Measurements from ENCODE around the gene SEC23A. TPM values are rescaled to one million over a fixed set of nuclear protein-coding genes. Genes with fewer than 3 reads are reported as not detected.
A peak's percentile ranks its signal among the peaks of the same experiment; 100 is the strongest.

SEC23A gene
- total and polyA plus RNA-seq, 2 of the 13 experiments (the other 11 are each of a cell fraction or from before 2014, with no cell fraction given) = 403 to 887 TPM

GRCh38 chr14:39109893-39110715 lies 7.1 kb upstream of the SEC23A start (continued):
- TF ChIP-seq, protein P1, sequence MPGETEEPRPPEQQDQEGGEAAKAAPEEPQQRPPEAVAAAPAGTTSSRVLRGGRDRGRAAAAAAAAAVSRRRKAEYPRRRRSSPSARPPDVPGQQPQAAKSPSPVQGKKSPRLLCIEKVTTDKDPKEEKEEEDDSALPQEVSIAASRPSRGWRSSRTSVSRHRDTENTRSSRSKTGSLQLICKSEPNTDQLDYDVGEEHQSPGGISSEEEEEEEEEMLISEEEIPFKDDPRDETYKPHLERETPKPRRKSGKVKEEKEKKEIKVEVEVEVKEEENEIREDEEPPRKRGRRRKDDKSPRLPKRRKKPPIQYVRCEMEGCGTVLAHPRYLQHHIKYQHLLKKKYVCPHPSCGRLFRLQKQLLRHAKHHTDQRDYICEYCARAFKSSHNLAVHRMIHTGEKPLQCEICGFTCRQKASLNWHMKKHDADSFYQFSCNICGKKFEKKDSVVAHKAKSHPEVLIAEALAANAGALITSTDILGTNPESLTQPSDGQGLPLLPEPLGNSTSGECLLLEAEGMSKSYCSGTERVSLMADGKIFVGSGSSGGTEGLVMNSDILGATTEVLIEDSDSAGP (CRISPR knock-in tag; IDR thresholded peaks at IDR 0.05; ENCODE audit: borderline replicate concordance) = no peak
- TF ChIP-seq WIZ (CRISPR knock-in tag; IDR thresholded peaks at IDR 0.05) = no peak

DNA sequence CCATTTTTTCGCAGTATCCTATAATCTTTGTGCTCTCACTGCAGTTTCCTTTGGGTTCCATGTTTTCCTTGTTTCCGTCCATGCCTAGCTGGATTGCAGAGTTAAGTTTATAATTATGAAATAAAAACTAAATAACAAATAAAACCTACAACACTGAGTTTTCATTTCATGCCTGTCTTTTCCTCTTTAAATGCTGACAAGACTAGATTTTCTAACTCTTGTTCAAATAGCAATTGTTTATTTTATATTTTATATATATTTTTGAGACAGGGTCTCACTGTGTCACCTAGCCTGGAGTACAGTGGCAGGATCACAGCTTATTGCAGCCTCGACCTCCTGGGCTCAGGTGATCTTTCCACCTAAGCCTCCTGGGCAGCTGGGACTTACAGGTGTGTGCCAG lies 5.8 kb upstream of the SEC23A start:
- Histone ChIP-seq H3K9ac (ENCODE audit: insufficient read depth, low read depth, low read length) (no peak overlapping the region), H3K4me3 (replicated peaks in 1 of 3; ENCODE audit: insufficient read depth in 1 of 3, low read depth in 2 of 3, low read length in 3 of 3) (no peak overlapping the region), H4K20me1 (ENCODE audit: insufficient read depth, low read length) (no peaks in the 10 kb centered on the region), H3K4me1 (ENCODE audit: insufficient read depth, low read length) (peaks cover 42% of the 10 kb centered on the region), H3K27me3 (ENCODE audit: control insufficient read depth in 1 of 2, insufficient read depth in 2 of 2, low read length in 2 of 2) (no peaks in the 10 kb centered on the region; a peak in 1 of 5 replicates), H3K4me2 (ENCODE audit: low read depth, low read length) (no peak overlapping the region), H3K9me3 (ENCODE audit: low read length) (no peaks in the 10 kb centered on the region), H3K79me2 (ENCODE audit: insufficient read depth, low read length) (peaks cover under 1% of the 10 kb centered on the region), H2AFZ (ENCODE audit: low read length) (no peak overlapping the region), H3K36me3 (replicated peaks in 1 of 2; ENCODE audit: control insufficient read depth in 1 of 2, insufficient read depth in 2 of 2, low read length in 2 of 2) (no peaks in the 10 kb centered on the region), H3K27ac (ENCODE audit: extremely low read length, insufficient read depth, low read length) (no peak overlapping the region)
- FAIRE-seq = no peak
- ATAC-seq = no peak
- BruUV-seq (replicated peaks) = no TSS peak
- WGBS (ENCODE audit: low lambda C conversion rate) = 73% methylated on average over 3 of the region's 3 CpGs
- ChIA-PET POLR2A (interaction anchor here (3.4 kb wide), 1 partner anchor 61 kb away, joined by 25 read pairs; the partner anchor contains the start of gene TRAPPC6B), CTCF (ENCODE audit: low intra/inter-chr PET ratio, low total read pairs) (no interaction called here)
- TF ChIP-seq MAFF (IDR thresholded peaks at IDR 0.05; ENCODE audit: low read depth, low read length) = peak; percentile 76
- no peak for TF ChIP-seq ZFY (CRISPR knock-in tag; IDR thresholded peaks at IDR 0.05)
- TF ChIP-seq, protein P2, sequence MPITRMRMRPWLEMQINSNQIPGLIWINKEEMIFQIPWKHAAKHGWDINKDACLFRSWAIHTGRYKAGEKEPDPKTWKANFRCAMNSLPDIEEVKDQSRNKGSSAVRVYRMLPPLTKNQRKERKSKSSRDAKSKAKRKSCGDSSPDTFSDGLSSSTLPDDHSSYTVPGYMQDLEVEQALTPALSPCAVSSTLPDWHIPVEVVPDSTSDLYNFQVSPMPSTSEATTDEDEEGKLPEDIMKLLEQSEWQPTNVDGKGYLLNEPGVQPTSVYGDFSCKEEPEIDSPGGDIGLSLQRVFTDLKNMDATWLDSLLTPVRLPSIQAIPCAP (CRISPR knock-in tag; IDR thresholded peaks at IDR 0.05; ENCODE audit: low read depth) = no peak
- TF ChIP-seq AGO2 (optimal IDR thresholded peaks at IDR 0.05; ENCODE audit: low read depth, low read length) = no peak
- no peak for TF ChIP-seq YY1 (IDR thresholded peaks at IDR 0.05; ENCODE audit: insufficient read depth, insufficient replicate concordance, low read depth, low read length)
- 0 out of 2 replicates have a peak, but pooled peaks have one; percentile 10 for TF ChIP-seq ZNF354B (CRISPR knock-in tag; IDR thresholded peaks at IDR 0.05)
- peak; percentile 82 to 90 for TF ChIP-seq MAFK (conservative IDR thresholded peaks at IDR 0.05 in 1 of 2, IDR thresholded peaks at IDR 0.05 in 1 of 2; ENCODE audit: low read length in 2 of 2)
- no peak for TF ChIP-seq ZNF138 (CRISPR knock-in tag; IDR thresholded peaks at IDR 0.05; ENCODE audit: low read depth)
- intact Hi-C loops (cut with micrococcal nuclease; ENCODE audit: unreplicated experiment) = no loop called here
- in situ Hi-C loops (cut with HindIII; ENCODE audit: extremely low pct_ligation_motif_present, low pct_unique_long_range_greater_than_20kb) = loop anchor here (5.0 kb wide), 1 partner anchor 259 kb away; no protein-coding TSS in a partner anchor
- no peak for DNase-seq (ENCODE audit: low spot score)
